ENCODE results near the gene PTPN21. TPM values are rescaled to one million over a fixed set of nuclear protein-coding genes. Genes with fewer than 3 reads are reported as not detected.

Gene PTPN21
- total RNA-seq, 4 donors from 2014 or later, result 27.8 to 38.5 (median 28.9) TPM

DNA sequence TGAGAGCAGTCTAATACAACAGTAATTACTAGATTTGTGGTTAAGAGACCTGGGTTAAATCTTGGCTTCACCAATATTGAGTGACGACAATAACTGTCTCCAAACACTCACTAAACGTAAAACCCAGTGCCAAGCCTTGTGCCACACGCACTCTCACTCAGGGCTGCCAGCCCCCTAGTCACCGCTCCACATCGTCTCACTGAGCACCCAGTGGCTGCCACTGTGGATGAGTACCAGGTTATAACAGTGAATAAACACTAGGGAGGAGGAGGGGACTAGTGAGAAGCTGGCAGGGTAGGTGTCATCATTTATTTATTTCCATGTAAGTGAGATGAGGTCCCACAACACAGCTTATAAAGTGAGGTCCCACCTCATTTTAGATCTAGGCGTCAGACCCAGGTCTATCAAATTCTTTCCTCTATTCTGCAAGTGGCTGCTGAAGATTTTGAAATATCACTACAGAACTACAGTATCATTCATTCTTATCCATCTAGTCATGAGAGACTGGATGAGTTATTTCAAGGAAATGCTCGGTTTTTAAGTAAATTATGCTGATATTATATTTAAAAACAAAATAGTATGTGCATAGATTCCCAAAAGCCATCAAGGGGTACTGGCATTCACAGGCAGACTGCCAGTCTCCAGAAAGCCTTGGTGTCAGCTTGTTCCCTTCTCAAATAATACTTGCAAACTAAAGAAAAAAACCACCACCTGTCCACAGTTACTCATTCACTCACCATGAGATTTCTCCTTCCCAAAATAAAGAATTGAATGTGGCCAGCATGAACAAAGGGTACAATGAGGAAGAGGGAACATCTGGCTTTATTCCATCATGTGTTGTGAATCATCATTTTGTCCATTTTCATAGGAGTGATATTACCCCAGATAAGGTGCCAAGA is 84.0 kb downstream of the PTPN21 start:
- no peak overlapping the region for H3K27ac ChIP-seq
- no peaks in the 10 kb centered on the region for H3K9me3 ChIP-seq
- intact Hi-C loops (cut with DNase I; ENCODE audit: low total_unique reads) (no loop called here), in situ Hi-C loops (cut with MboI; ENCODE audit: low pct_ligation_motif_present in 1 of 4, low pct_unique_long_range_greater_than_20kb in 1 of 4, low sequenced_read_pairs in 3 of 4) (loop anchor here in 1 of 4 donors (25.0 kb wide), 1 partner anchor 283 kb away; no protein-coding TSS in a partner anchor)
- H3K36me3 ChIP-seq, result peaks cover 0 to 35% (median 15%) of the 10 kb centered on the region in 4 donors
- DNase-seq, result no peak
- no peaks in the 10 kb centered on the region for H3K27me3 ChIP-seq
- no peak overlapping the region for H3K4me3 ChIP-seq
- WGBS, 2 donors (ENCODE audit: low coverage in 1 of 2), result 75 to 90% methylated on average over 2 to 7 of the region's 7 CpGs
- TF ChIP-seq, protein P1, sequence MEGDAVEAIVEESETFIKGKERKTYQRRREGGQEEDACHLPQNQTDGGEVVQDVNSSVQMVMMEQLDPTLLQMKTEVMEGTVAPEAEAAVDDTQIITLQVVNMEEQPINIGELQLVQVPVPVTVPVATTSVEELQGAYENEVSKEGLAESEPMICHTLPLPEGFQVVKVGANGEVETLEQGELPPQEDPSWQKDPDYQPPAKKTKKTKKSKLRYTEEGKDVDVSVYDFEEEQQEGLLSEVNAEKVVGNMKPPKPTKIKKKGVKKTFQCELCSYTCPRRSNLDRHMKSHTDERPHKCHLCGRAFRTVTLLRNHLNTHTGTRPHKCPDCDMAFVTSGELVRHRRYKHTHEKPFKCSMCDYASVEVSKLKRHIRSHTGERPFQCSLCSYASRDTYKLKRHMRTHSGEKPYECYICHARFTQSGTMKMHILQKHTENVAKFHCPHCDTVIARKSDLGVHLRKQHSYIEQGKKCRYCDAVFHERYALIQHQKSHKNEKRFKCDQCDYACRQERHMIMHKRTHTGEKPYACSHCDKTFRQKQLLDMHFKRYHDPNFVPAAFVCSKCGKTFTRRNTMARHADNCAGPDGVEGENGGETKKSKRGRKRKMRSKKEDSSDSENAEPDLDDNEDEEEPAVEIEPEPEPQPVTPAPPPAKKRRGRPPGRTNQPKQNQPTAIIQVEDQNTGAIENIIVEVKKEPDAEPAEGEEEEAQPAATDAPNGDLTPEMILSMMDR (IDR thresholded peaks at IDR 0.05), result no peak
- TF ChIP-seq POLR2A (IDR thresholded peaks at IDR 0.05) (no peak), POLR2AphosphoS5 (IDR thresholded peaks at IDR 0.05) (no peak), EP300 (IDR thresholded peaks at IDR 0.05; ENCODE audit: low read depth) (no peak)
- peaks cover 0 to 5% (median 2%) of the 10 kb centered on the region in 4 donors for H3K4me1 ChIP-seq

DNA sequence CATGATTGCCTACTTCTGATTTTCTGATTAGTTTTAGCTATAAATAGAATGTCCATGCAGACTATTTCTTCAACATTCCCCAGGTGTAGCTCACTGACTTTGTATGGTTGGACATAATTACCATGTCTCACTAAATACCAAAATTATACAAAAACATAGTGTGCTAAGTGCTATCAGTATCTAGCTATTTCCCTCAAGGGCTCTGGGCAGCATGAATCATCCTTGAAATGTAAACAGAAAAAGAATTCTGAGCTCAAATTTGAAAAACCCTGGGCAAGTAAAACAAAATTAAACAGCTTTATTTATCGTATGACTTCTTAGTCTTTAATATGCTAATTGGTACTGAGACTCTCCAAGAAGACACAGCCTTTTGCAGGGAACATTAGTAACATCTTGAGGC is 86.4 kb downstream of the PTPN21 start:
- 78 to 100% methylated on average over 1 of the region's 1 CpG for WGBS, 2 donors (ENCODE audit: low coverage in 1 of 2)
- H3K27ac ChIP-seq, result no peak overlapping the region
- in situ Hi-C loops (cut with MboI; ENCODE audit: low pct_ligation_motif_present in 1 of 4, low pct_unique_long_range_greater_than_20kb in 1 of 4, low sequenced_read_pairs in 3 of 4), result loop anchor here in 1 of 4 donors (25.0 kb wide), 1 partner anchor 281 kb away; no protein-coding TSS in a partner anchor
- H3K27me3 ChIP-seq, result no peaks in the 10 kb centered on the region
- H3K9me3 ChIP-seq, result no peaks in the 10 kb centered on the region
- H3K4me1 ChIP-seq, result no peaks in the 10 kb centered on the region
- intact Hi-C loops (cut with DNase I; ENCODE audit: low total_unique reads), result loop anchor here (10.0 kb wide), 1 partner anchor 766 kb away; no protein-coding TSS in a partner anchor
- TF ChIP-seq, protein P1 (IDR thresholded peaks at IDR 0.05), result no peak
- no peak for TF ChIP-seq EP300 (IDR thresholded peaks at IDR 0.05; ENCODE audit: low read depth)
- H3K36me3 ChIP-seq, result peaks cover 0 to 35% (median 12%) of the 10 kb centered on the region in 4 donors
- DNase-seq, result no peak
- H3K4me3 ChIP-seq, result no peak overlapping the region

DNA sequence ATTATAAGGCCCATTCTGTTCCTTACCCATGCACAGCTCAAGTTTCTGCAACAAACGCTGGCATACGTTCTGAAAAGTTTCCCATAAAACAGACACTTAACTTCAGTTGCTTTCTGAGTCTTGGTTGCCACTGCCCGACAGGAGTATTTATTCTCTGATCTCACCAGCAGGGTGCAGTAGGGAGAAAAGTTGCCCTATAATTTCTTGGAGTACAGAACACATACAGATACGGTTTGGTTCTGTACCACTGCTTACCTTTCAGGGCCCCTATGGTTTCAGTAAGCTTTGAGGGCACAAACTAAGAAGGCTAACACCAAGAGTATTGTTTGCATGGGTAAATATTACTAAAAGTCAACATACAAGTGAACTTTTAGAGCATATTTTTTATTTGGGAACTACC is 91.5 kb downstream of the PTPN21 start:
- Histone ChIP-seq H3K27me3 (no peaks in the 10 kb centered on the region), H3K27ac (no peak overlapping the region), H3K9me3 (no peaks in the 10 kb centered on the region), H3K36me3 (peaks cover 0 to 15% (median 4%) of the 10 kb centered on the region in 4 donors), H3K4me3 (no peak overlapping the region), H3K4me1 (no peaks in the 10 kb centered on the region)
- no peak for TF ChIP-seq POLR2A (IDR thresholded peaks at IDR 0.05)
- TF ChIP-seq, protein P1 (IDR thresholded peaks at IDR 0.05), result peak; percentile 29 to 35 (median 29)
- no peak for DNase-seq
- in situ Hi-C loops (cut with MboI; ENCODE audit: low pct_ligation_motif_present in 1 of 4, low pct_unique_long_range_greater_than_20kb in 1 of 4, low sequenced_read_pairs in 3 of 4), result loop anchor here in 1 of 4 donors (25.0 kb wide), 1 partner anchor 276 kb away; no protein-coding TSS in a partner anchor
- intact Hi-C loops (cut with DNase I; ENCODE audit: low total_unique reads), result loop anchor here (10.0 kb wide), 1 partner anchor 771 kb away; no protein-coding TSS in a partner anchor
- 72 to 87% methylated on average over 3 to 4 of the region's 4 CpGs for WGBS, 2 donors (ENCODE audit: low coverage in 1 of 2)

DNA sequence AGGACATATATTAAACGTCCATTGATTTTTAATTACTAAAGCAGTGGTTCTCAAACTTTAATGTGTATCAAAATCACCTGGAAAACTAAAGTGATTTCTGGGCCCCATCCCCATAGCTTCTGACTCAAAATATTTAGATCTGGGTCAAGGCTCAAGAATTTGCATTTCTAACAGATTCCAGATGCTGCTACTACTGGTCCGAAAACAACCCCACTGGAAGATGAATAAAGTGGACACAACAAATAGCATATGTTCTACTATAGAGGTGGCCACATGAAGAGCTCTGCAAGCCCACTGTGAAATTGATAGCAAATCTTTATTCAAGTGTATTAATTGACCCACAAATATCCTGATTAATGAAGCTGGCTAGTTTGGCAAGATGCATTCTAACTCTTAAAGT is 99.9 kb downstream of the PTPN21 start:
- in situ Hi-C loops (cut with MboI; ENCODE audit: low pct_ligation_motif_present in 1 of 4, low pct_unique_long_range_greater_than_20kb in 1 of 4, low sequenced_read_pairs in 3 of 4) (loop anchor here in 1 of 4 donors (25.0 kb wide), 1 partner anchor 268 kb away; no protein-coding TSS in a partner anchor), intact Hi-C loops (cut with DNase I; ENCODE audit: low total_unique reads) (no loop called here)
- DNase-seq, result no peak
- TF ChIP-seq POLR2AphosphoS5 (IDR thresholded peaks at IDR 0.05) (no peak), POLR2A (IDR thresholded peaks at IDR 0.05) (no peak), EP300 (IDR thresholded peaks at IDR 0.05; ENCODE audit: low read depth) (no peak)
- TF ChIP-seq, protein P1 (IDR thresholded peaks at IDR 0.05), result no peak
- H3K9me3 ChIP-seq, result no peaks in the 10 kb centered on the region
- H3K27ac ChIP-seq, result no peak overlapping the region
- H3K4me3 ChIP-seq, result no peak overlapping the region
- no peaks in the 10 kb centered on the region for H3K4me1 ChIP-seq
- peaks cover 0 to 12% (median 0%) of the 10 kb centered on the region in 4 donors for H3K36me3 ChIP-seq
- WGBS, 2 donors (ENCODE audit: low coverage in 1 of 2), result 81 to 83% methylated on average over 2 of the region's 2 CpGs
- H3K27me3 ChIP-seq, result no peaks in the 10 kb centered on the region
